Breast epithelium (tissue), 3 donors: ENCODE data around the gene VWF.

Source experiments
- POLR2AphosphoS5 ChIP-seq, 3 donors: sonication (generic); formaldehyde crosslinking; IDR thresholded peaks; one replicate each; pipeline ENCODE4 v1.6.1; 2017; ENCODE audit warnings: antibody characterized with exemption in 3 of 3
- TF ChIP-seq, protein P1 (sequence below), 3 donors: fragments of 450-650 bp; IDR thresholded peaks; one replicate each; pipeline ENCODE4 v1.5.1; 2016 to 2017; ENCODE audit warnings: antibody characterized with exemption in 3 of 3, mild to moderate bottlenecking in 3 of 3, moderate library complexity in 3 of 3

DNA sequence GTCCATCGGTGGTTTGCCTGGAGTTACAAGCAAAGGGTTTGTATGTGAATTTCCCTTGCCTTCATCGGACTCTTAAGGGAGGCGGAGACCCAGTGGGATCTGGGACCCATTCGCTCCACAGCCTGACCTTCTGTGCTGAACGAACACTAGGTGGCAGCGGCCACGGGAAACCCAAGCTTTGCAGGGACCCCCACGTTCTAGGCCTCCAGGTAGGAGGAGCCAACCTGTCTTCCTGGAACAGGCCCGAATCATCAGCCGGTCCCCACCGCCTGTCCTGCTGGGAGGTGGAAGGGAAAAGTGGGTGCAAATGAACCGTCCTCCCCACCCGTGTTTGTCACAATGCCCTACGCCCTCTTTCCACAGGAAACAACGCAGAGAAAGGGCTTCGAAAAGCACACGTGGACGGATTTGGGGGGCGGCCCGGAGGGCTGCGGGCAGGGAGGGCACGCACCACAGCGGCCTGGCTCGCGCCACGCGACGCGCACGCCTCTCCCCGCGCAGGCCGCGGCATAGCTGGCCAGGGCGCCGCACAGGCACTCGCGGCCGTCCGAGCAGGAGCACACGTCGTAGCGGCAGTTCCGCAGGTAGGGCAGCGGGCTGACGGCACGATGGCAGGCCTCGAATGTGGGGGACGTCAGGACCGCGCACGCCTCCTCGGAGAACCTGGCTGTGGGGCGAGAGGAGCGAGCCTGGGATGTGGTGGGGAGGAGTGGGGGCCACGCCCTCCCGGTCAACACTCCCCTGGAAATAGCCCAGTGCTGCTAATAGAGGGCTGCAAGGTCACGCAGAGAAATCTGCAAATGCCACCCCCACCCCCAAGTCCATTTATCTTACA, 67.8 kb downstream of the VWF start:
- TF ChIP-seq, protein P1, sequence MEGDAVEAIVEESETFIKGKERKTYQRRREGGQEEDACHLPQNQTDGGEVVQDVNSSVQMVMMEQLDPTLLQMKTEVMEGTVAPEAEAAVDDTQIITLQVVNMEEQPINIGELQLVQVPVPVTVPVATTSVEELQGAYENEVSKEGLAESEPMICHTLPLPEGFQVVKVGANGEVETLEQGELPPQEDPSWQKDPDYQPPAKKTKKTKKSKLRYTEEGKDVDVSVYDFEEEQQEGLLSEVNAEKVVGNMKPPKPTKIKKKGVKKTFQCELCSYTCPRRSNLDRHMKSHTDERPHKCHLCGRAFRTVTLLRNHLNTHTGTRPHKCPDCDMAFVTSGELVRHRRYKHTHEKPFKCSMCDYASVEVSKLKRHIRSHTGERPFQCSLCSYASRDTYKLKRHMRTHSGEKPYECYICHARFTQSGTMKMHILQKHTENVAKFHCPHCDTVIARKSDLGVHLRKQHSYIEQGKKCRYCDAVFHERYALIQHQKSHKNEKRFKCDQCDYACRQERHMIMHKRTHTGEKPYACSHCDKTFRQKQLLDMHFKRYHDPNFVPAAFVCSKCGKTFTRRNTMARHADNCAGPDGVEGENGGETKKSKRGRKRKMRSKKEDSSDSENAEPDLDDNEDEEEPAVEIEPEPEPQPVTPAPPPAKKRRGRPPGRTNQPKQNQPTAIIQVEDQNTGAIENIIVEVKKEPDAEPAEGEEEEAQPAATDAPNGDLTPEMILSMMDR (IDR thresholded peaks at IDR 0.05) = no peak
- no peak for TF ChIP-seq POLR2AphosphoS5 (IDR thresholded peaks at IDR 0.05)
